Measurements from ENCODE around the gene MED31.
A peak's percentile ranks its signal among the peaks of the same experiment; 100 is the strongest.
"Not testable (repeated sequence)": the region's sequence is repeated elsewhere in the genome, so short reads cannot be mapped to it uniquely, and the experiment has no call there.

The MED31 gene

GRCh38 chr17:6696906-6697305 is 45.5 kb upstream of the MED31 start:
- Histone ChIP-seq H3K4me2 (ENCODE audit: insufficient read depth, low read length, poor library complexity, severe bottlenecking) (no peak overlapping the region), H3K36me3 (replicated peaks in 1 of 2; ENCODE audit: control insufficient read depth in 2 of 2, insufficient read depth in 2 of 2, low read length in 2 of 2) (no peaks in the 10 kb centered on the region), H3K27ac (replicated peaks; ENCODE audit: low read length) (no peak overlapping the region), H3K23ac (ENCODE audit: low read depth, low read length, poor library complexity) (no peak overlapping the region), H2BK5ac (ENCODE audit: low read length) (no peak overlapping the region), H3K9me3 (replicated peaks in 1 of 2; ENCODE audit: control insufficient read depth in 2 of 2, insufficient read depth in 1 of 2, low read depth in 1 of 2, low read length in 2 of 2) (no peaks in the 10 kb centered on the region), H2AK5ac (ENCODE audit: low read depth, low read length) (no peak overlapping the region), H3K14ac (ENCODE audit: low read length) (no peak overlapping the region), H3K79me1 (ENCODE audit: low read depth, low read length) (no peaks in the 10 kb centered on the region), H2BK15ac (ENCODE audit: low read length) (no peak overlapping the region), H3K27me3 (ENCODE audit: control insufficient read depth in 3 of 3, insufficient read depth in 3 of 3, low read depth in 1 of 3, low read length in 3 of 3) (peaks cover 0 to 13% (median 0%) of the 10 kb centered on the region in 3 experiments), H3K4me1 (ENCODE audit: control insufficient read depth in 2 of 2, insufficient read depth in 1 of 2, low read depth in 1 of 2, low read length in 2 of 2) (peaks cover 0 to 2% of the 10 kb centered on the region in 2 donors), H3K4ac (ENCODE audit: low read length) (no peak overlapping the region), H4K91ac (ENCODE audit: low read depth, low read length, poor library complexity) (no peak overlapping the region), H3K18ac (ENCODE audit: low read length) (no peak overlapping the region), H4K8ac (ENCODE audit: low read depth, low read length) (no peak overlapping the region), H2AFZ (ENCODE audit: low read length) (no peak overlapping the region), H2BK12ac (ENCODE audit: low read length) (no peak overlapping the region), H2BK120ac (ENCODE audit: low read depth, low read length) (no peak overlapping the region), H3K4me3 (ENCODE audit: low read length in 2 of 2) (no peak overlapping the region), H3K9ac (ENCODE audit: low read depth, low read length, poor library complexity) (no peak overlapping the region)
- WGBS, 2 donors (ENCODE audit: extremely low coverage in 2 of 2, insufficient read length in 2 of 2, insufficient replicate concordance in 1 of 2), result no CpG with 5 or more reads among the region's 5 CpGs
- no peak for DNase-seq (ENCODE audit: low spot score)

- Histone ChIP-seq H2AFZ (ENCODE audit: low read length) (no peak overlapping the region), H3K4me1 (ENCODE audit: control insufficient read depth in 2 of 2, insufficient read depth in 1 of 2, low read depth in 1 of 2, low read length in 2 of 2) (no peaks in the 10 kb centered on the region), H2AK5ac (ENCODE audit: low read depth, low read length) (no peak overlapping the region), H3K27ac (replicated peaks; ENCODE audit: low read length) (no peak overlapping the region), H4K8ac (ENCODE audit: low read depth, low read length) (no peak overlapping the region), H3K18ac (ENCODE audit: low read length) (no peak overlapping the region), H3K4ac (ENCODE audit: low read length) (no peak overlapping the region), H2BK15ac (ENCODE audit: low read length) (no peak overlapping the region), H3K23ac (ENCODE audit: low read depth, low read length, poor library complexity) (no peak overlapping the region), H4K91ac (ENCODE audit: low read depth, low read length, poor library complexity) (no peak overlapping the region), H3K9me3 (replicated peaks in 1 of 2; ENCODE audit: control insufficient read depth in 2 of 2, insufficient read depth in 1 of 2, low read depth in 1 of 2, low read length in 2 of 2) (no peaks in the 10 kb centered on the region), H3K9ac (ENCODE audit: low read depth, low read length, poor library complexity) (no peak overlapping the region), H3K4me3 (ENCODE audit: low read length in 2 of 2) (no peak overlapping the region), H2BK120ac (ENCODE audit: low read depth, low read length) (no peak overlapping the region), H3K79me1 (ENCODE audit: low read depth, low read length) (no peaks in the 10 kb centered on the region), H3K36me3 (replicated peaks in 1 of 2; ENCODE audit: control insufficient read depth in 2 of 2, insufficient read depth in 2 of 2, low read length in 2 of 2) (no peaks in the 10 kb centered on the region), H3K4me2 (ENCODE audit: insufficient read depth, low read length, poor library complexity, severe bottlenecking) (no peak overlapping the region), H2BK12ac (ENCODE audit: low read length) (no peak overlapping the region), H3K27me3 (ENCODE audit: control insufficient read depth in 3 of 3, insufficient read depth in 3 of 3, low read depth in 1 of 3, low read length in 3 of 3) (peaks cover 0 to 13% (median 0%) of the 10 kb centered on the region in 3 experiments), H3K14ac (ENCODE audit: low read length) (no peak overlapping the region), H2BK5ac (ENCODE audit: low read length) (no peak overlapping the region)
- no peak for DNase-seq (ENCODE audit: low spot score)
- no CpG with 5 or more reads among the region's 13 CpGs for WGBS, 2 donors (ENCODE audit: extremely low coverage in 2 of 2, insufficient read length in 2 of 2, insufficient replicate concordance in 1 of 2)
Measured at GRCh38 chr17:6695565-6695964, 44.2 kb upstream of the MED31 start.

- H3K36me3 ChIP-seq (replicated peaks in 1 of 2; ENCODE audit: control insufficient read depth in 2 of 2, insufficient read depth in 2 of 2, low read length in 2 of 2), result no peaks in the 10 kb centered on the region
- no peak overlapping the region for H3K27ac ChIP-seq (replicated peaks; ENCODE audit: low read length)
- WGBS, 2 donors (ENCODE audit: extremely low coverage in 2 of 2, insufficient read length in 2 of 2, insufficient replicate concordance in 1 of 2), result no CpG with 5 or more reads among the region's 2 CpGs
- H3K4me3 ChIP-seq (ENCODE audit: low read length in 2 of 2), result no peak overlapping the region
- no peak for DNase-seq (ENCODE audit: low spot score)
- H2BK12ac ChIP-seq (ENCODE audit: low read length), result no peak overlapping the region
- no peaks in the 10 kb centered on the region for H3K79me1 ChIP-seq (ENCODE audit: low read depth, low read length)
- H2AK5ac ChIP-seq (ENCODE audit: low read depth, low read length), result no peak overlapping the region
- H4K8ac ChIP-seq (ENCODE audit: low read depth, low read length), result no peak overlapping the region
- H2AFZ ChIP-seq (ENCODE audit: low read length), result no peak overlapping the region
- peak overlapping the region; percentile 2 for H2BK15ac ChIP-seq (ENCODE audit: low read length)
- H3K9ac ChIP-seq (ENCODE audit: low read depth, low read length, poor library complexity), result no peak overlapping the region
- H4K91ac ChIP-seq (ENCODE audit: low read depth, low read length, poor library complexity), result no peak overlapping the region
- no peaks in the 10 kb centered on the region for H3K4me1 ChIP-seq (ENCODE audit: control insufficient read depth in 2 of 2, insufficient read depth in 1 of 2, low read depth in 1 of 2, low read length in 2 of 2)
- H2BK5ac ChIP-seq (ENCODE audit: low read length), result no peak overlapping the region
- no peak overlapping the region for H3K14ac ChIP-seq (ENCODE audit: low read length)
- no peak overlapping the region for H3K4me2 ChIP-seq (ENCODE audit: insufficient read depth, low read length, poor library complexity, severe bottlenecking)
- no peak overlapping the region for H2BK120ac ChIP-seq (ENCODE audit: low read depth, low read length)
- H3K4ac ChIP-seq (ENCODE audit: low read length), result no peak overlapping the region
- peaks cover 0 to 13% (median 0%) of the 10 kb centered on the region in 3 experiments for H3K27me3 ChIP-seq (ENCODE audit: control insufficient read depth in 3 of 3, insufficient read depth in 3 of 3, low read depth in 1 of 3, low read length in 3 of 3)
- H3K18ac ChIP-seq (ENCODE audit: low read length), result no peak overlapping the region
- no peaks in the 10 kb centered on the region for H3K9me3 ChIP-seq (replicated peaks in 1 of 2; ENCODE audit: control insufficient read depth in 2 of 2, insufficient read depth in 1 of 2, low read depth in 1 of 2, low read length in 2 of 2)
- no peak overlapping the region for H3K23ac ChIP-seq (ENCODE audit: low read depth, low read length, poor library complexity)
Measured at GRCh38 chr17:6695051-6695450, 43.6 kb upstream of the MED31 start.

GRCh38 chr17:6691958-6692357 is 40.6 kb upstream of the MED31 start:
- H2AFZ ChIP-seq (ENCODE audit: low read length); H3K14ac ChIP-seq (ENCODE audit: low read length); H2BK15ac ChIP-seq (ENCODE audit: low read length); H3K4me3 ChIP-seq (ENCODE audit: low read length in 2 of 2); H3K4me2 ChIP-seq (ENCODE audit: insufficient read depth, low read length, poor library complexity, severe bottlenecking); DNase-seq (ENCODE audit: low spot score); H3K9me3 ChIP-seq (replicated peaks in 1 of 2; ENCODE audit: control insufficient read depth in 2 of 2, insufficient read depth in 1 of 2, low read depth in 1 of 2, low read length in 2 of 2); H2BK12ac ChIP-seq (ENCODE audit: low read length); H4K8ac ChIP-seq (ENCODE audit: low read depth, low read length); H3K4me1 ChIP-seq (ENCODE audit: control insufficient read depth in 2 of 2, insufficient read depth in 1 of 2, low read depth in 1 of 2, low read length in 2 of 2); H3K27ac ChIP-seq (replicated peaks; ENCODE audit: low read length); H2BK120ac ChIP-seq (ENCODE audit: low read depth, low read length); H3K36me3 ChIP-seq (replicated peaks in 1 of 2; ENCODE audit: control insufficient read depth in 2 of 2, insufficient read depth in 2 of 2, low read length in 2 of 2); H3K9ac ChIP-seq (ENCODE audit: low read depth, low read length, poor library complexity); H3K4ac ChIP-seq (ENCODE audit: low read length); H2BK5ac ChIP-seq (ENCODE audit: low read length); H3K79me1 ChIP-seq (ENCODE audit: low read depth, low read length); H4K91ac ChIP-seq (ENCODE audit: low read depth, low read length, poor library complexity); H2AK5ac ChIP-seq (ENCODE audit: low read depth, low read length); H3K18ac ChIP-seq (ENCODE audit: low read length); H3K23ac ChIP-seq (ENCODE audit: low read depth, low read length, poor library complexity): not testable (repeated sequence)
- H3K27me3 ChIP-seq (ENCODE audit: control insufficient read depth in 3 of 3, insufficient read depth in 3 of 3, low read depth in 1 of 3, low read length in 3 of 3), result peaks cover 0 to 19% (median 0%) of the 10 kb centered on the region in 3 experiments
- no CpG with 5 or more reads among the region's 6 CpGs for WGBS, 2 donors (ENCODE audit: extremely low coverage in 2 of 2, insufficient read length in 2 of 2, insufficient replicate concordance in 1 of 2)
